GM21381 (cell line): Measurements from ENCODE around the gene REPS1.

Experiments
- ATAC-seq: cut with Tn5 transposase; IDR thresholded peaks from one replicate; pipeline ENCODE4 v1.9.1; 2021; ENCODE audit warnings: mild to moderate bottlenecking, moderate library complexity; ENCODE audit not compliant: unreplicated experiment

Gene REPS1

DNA sequence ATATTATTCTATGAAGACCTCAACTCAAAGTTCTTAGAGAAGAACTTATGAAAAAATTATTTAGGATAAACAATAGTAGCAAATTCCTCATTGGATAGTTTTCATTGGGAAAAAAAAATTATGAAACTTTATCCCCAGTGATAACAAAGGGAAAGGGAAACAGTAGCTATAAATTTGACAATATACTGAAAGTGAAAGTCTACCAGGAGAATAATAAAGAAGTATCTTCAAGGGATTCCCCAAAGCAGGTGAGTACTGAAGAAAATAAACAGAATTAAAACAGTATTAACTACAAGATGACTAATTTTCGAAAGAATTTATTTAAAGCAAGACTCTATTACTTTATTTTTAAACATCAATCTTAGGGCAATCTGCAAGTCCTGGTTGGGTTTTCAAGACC lies 56.4 kb downstream of the REPS1 start:
- ATAC-seq: no peak

DNA sequence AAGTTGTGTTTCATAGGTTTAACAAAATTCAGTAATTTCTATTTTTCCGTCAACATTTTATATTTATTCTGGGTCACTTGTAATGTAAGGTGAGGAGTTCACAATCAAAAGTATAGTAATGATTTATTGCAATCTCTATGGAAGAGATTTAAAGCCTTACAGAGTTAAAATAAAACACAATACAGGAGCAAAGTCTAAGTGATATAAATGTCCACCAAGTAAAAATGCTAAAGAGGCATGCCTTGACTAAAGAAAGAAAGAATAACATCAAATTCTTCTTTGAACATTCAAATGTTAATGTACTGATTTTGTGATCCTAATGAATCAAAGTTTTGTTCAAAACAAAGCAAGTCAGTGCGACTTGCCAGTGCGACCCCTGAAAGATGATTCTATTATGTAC lies 61.5 kb downstream of the REPS1 start:
- no peak for ATAC-seq

DNA sequence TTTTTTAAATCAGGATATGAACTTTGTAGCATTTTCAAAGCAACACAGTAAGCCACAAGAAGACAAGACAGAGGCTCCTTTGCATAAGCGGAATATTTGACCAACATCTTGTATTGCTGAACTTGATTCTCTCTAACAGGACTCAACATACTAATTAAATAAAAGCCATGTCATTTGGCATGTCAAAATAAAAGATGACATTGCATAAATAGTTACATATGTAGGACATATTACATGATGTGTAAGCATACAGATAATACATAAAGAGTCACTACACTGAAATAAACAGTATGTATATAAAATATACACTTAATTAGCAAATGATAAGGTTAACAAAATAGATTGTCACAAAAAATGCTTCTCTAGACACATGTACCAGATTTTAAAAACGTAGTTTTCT lies 62.2 kb downstream of the REPS1 start:
- ATAC-seq: no peak

- no peak for ATAC-seq
These were observed 64.5 kb downstream of the REPS1 start for GRCh38 chr6:138923561-138923960.

DNA sequence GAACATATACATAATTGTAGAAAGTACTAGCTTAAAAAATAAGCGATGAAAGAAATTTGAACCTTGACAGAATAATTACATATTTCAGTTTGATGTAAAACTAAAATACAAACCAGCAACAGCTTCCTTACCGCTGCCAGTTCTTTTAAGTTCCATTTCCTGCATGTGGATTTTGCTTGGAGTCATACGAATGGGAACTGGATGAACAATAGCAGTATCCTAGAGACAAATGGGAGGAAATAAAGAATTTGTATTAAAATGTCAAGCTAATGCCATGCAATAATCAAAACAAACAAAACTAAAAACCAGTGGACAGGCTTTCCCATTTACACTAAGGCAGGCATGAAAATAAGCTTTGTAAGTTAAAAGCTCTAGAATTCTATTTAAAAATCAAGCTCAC lies 67.1 kb downstream of the REPS1 start:
- ATAC-seq: no peak

DNA sequence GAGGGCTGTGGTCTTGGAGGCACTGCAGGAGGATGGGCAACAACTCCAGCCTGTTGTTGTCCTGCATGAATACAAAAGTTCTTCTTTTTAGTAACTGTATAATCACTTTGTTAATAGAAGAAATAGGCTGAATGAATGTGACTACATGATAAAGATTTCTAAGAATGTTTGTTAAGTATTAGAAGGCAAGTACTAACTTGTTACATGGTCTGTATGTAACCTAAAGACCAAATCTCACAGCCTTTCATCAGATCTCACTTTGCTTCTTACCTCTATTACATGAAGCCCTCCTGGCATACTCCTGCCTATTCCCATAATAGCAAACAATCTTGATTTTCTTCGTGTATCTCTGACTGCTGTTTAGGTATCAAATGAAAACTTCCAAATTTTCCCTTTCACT lies 73.4 kb downstream of the REPS1 start:
- ATAC-seq: no peak

- ATAC-seq: no peak
These were observed 75.7 kb downstream of the REPS1 start for GRCh38 chr6:138912308-138912707.

GRCh38 chr6:138909975-138910374 lies 78.1 kb downstream of the REPS1 start:
- ATAC-seq: no peak

DNA sequence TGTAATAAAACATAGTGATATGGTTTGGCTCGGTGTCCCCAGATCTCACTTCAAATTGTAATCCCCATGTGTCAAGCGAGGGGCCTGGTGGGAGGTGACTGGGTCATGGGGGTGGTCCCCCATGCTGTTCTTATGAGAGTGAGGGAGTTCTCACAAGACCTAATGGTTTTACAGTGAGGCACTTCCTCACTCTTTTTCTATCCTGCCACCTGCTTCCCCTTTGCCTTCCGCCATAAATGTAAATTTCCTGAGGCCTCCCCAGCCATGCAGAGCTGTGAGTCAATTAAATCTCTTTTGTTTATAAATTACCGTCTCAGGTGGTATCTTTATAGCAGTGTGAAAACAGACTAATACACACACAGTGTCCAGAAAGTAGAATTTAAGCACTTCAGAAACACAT lies 78.5 kb downstream of the REPS1 start:
- ATAC-seq: no peak

- no peak for ATAC-seq
These were observed 80.9 kb downstream of the REPS1 start for GRCh38 chr6:138907167-138907566.

DNA sequence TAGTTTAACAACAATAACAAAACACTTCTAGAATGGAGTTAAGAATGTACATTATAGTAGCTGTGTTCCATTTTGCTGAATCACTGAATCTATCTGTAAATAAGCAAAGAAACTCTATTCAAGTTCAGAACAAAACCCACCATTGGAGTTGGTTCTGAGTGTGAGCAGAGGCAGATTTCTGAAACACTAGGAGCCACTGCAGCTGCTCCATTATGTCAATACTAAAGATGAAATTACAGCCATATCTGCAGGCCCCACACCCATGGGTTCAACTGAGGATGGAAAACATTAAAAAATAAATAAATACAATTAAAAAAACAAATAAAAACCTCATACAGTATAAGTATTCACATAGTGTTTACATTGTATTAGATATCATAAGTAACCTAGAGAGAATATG lies 91.0 kb downstream of the REPS1 start:
- ATAC-seq: no peak

DNA sequence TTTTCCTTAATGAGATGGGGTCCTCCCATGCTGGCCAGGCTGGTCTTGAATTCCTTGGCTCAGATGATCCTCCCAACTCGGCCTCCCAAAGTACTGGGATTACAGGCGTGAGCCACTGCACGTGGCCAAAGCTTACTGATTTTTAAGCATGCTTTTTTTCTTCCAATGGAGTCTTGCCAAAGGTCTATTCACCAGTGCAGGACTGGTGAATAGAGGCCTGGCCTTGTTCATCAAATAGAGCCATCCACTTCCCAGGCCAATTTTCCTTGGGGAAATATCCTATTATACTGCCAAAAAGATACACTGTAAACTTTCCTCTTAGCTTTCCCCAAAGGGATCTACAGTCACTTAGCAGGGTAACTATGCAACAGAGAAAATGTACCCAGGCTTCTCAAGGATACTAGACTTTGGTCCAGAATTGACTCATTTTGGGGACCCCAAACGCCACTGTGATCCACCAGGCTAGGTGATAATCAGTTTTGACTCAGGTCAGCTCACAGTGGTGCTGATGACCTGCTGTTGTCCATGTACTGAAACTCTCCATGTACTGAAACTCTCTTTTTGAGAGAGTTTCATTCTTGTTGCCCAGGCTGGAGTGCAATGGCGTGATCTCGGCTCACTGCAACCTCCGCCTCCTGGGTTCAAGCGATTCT lies 91.8 kb downstream of the REPS1 start:
- no peak for ATAC-seq

GRCh38 chr6:138891255-138891986 lies 96.6 kb downstream of the REPS1 start:
- no peak for ATAC-seq

DNA sequence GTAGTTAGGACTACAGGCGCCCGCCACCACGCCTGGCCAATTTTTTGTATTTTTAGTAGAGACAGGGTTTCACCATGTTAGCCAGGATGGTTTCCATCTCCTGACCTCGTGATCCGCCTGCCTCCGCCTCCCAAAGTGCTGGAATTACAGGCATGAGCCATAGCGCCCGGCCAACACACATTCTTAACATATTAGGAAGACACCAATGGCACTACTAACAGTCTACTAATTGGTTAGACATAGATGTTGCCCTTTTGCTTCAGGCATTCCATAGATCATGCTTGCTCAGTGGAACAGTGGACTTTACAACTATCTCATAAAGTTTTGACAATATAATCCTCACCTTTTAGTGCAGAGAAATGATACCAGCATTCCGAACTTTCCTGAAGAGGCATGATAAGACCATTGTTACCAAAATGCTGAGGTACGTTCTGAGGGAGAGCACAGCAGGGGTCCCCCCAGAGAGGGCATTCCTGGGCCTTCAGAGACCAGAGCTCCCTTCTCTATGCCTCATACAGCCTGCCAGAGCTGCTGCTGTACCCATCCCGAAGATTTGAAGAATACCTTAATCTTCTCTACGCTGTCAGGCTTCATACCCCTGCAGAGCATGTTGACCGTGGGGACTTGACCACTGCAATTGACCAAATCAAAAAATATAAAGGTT lies 102.8 kb downstream of the REPS1 start:
- ATAC-seq: no peak

- peak; percentile 74 for ATAC-seq
These were observed 105.6 kb downstream of the REPS1 start for GRCh38 chr6:138882369-138883017.

DNA sequence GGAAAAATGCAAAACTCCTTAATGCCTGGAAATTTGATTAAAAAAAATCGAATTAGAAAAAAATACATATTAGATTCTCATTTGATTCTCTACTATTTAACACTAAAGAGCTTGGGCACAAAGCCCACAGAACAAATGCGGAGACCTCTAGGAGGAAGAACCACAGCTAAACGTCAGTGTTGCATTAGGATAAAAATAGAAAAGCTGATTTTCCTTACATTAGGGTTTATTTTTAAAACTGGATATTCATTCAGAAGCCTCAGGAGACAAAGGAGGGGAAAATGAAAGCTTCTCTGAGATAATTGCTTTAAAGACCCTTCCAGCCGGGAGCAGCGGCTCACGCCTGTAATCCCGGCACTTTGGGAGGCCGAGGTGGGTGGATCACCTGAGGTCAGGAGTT lies 114.9 kb downstream of the REPS1 start:
- no peak for ATAC-seq

DNA sequence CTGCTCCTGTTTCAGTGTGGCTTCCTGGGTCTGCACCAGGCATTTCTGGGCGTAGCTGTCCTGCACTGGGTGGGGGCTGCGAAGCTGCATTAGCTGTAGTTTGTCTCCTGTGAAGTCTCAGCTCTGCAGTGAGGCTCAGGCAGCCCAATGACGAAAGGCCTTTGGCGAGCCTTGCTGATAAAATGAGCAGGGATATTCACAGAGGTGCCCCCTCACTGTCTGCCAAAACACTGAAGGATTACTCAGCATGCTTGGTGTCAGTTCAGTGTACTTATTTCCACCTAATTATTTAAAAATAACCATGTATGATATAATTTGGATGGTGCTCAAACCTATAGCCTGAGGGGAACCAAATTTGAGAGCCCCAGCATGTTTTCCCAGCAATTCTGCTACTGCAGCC lies 118.7 kb downstream of the REPS1 start:
- no peak for ATAC-seq

DNA sequence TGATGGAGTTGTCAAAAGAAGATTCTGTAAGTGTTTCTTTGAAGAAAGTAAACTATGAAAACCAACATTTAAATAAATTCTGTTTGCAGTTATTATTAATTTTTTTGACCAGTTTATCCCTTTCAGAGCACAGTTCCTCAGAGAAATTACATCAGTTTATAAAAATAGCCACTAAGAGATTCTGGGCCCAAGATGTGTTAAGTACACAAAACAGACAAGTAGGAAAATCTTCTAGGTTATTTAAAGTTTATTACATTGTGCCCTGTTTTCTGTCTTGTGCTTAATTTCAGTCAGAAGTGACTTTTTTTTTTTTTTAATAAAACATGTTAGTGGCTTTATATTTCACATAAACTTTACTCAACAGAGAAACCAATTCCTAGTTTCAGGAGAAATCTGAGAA lies 119.9 kb downstream of the REPS1 start:
- ATAC-seq: no peak

DNA sequence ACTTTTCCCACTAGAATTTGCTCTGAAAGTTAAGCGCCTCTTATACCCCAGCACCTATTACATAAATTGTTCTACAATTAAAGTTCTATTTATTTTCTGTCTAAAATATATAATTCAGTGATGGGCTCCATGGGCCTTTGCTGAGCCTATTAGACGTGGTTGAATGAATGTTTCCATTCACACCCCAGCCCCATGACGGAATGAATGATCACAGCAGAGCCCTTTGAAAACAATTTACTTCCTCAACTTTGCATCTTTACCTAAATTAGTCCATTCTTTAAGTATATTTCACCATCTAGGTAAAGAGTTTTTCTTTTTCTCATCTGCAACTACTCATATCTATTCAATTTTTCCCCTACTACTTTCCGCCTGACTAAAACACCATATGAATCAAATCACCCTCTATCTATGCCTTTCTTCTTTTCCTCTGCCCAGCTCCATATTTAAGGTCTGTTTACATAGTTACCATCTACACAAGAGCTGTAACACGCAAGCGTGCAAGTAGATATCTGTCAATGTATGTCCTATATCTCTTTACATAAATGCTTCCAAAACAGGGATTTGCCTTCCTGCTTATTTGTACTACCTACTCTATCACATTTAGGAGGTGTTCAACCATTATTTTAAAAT lies 122.5 kb downstream of the REPS1 start:
- no peak for ATAC-seq

- no peak for ATAC-seq
These were observed 123.6 kb downstream of the REPS1 start for GRCh38 chr6:138864343-138864890.

DNA sequence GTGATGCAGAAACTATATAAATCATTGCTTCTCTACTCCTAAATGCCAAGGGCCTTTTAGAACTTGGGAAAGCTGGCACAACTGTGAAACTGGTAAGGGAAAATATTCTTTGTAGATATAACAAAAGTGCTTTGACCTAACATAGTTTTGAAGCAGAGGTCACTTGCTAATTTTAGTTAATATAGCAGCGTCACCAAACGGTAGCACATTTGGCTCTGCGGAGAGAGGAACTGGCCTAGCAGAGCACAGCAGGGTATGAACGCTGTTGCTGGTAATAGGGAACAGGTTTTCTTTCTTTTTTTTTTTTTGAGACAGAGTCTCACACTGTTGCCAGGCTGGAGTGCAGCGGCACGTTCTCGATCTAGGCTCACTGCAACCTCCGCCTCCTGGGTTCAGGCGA lies 124.7 kb downstream of the REPS1 start:
- no peak for ATAC-seq
